GM12892 (cell line): ENCODE results near the gene LCNL1.

Experiments
- POLR2A ChIP-seq: IDR thresholded peaks from 2 replicates; pipeline ENCODE4 v1.6.1; 2011; ENCODE audit warnings: low read depth, low read length, control low read depth
- POLR2AphosphoS5 ChIP-seq: IDR thresholded peaks from 2 replicates; pipeline ENCODE4 v1.6.1; 2011; ENCODE audit warnings: low read depth, low read length, control low read depth
- TAF1 ChIP-seq: IDR thresholded peaks from 2 replicates; pipeline ENCODE4 v1.6.1; 2011; ENCODE audit warnings: low read depth, mild to moderate bottlenecking, control low read depth, low read length, borderline replicate concordance

GRCh38 chr9:137026828-137027227 is 44.0 kb downstream of the LCNL1 start:
- TF ChIP-seq POLR2A (no peak), TAF1 (no peak), POLR2AphosphoS5 (no peak)
